ENCODE results near the gene FOSL2. TPM values are rescaled to one million over a fixed set of nuclear protein-coding genes. Genes with fewer than 3 reads are reported as not detected.

Gene FOSL2
- total RNA-seq, 3 donors from 2014 or later: 106 to 116 (median 116) TPM

- Histone ChIP-seq H3K4me1 (peaks cover 0 to 4% of the 10 kb centered on the region in 2 donors), H3K9me3 (no peaks in the 10 kb centered on the region), H3K36me3 (no peaks in the 10 kb centered on the region), H3K4me3 (no peak overlapping the region), H3K27me3 (no peaks in the 10 kb centered on the region), H3K27ac (peak overlapping the region; percentile 73 to 82)
- no peak for DNase-seq (ENCODE audit: low spot score in 2 of 2)
- intact Hi-C loops (cut with DNase I; ENCODE audit: low total_unique reads): no loop called here
- TF ChIP-seq, protein P1, sequence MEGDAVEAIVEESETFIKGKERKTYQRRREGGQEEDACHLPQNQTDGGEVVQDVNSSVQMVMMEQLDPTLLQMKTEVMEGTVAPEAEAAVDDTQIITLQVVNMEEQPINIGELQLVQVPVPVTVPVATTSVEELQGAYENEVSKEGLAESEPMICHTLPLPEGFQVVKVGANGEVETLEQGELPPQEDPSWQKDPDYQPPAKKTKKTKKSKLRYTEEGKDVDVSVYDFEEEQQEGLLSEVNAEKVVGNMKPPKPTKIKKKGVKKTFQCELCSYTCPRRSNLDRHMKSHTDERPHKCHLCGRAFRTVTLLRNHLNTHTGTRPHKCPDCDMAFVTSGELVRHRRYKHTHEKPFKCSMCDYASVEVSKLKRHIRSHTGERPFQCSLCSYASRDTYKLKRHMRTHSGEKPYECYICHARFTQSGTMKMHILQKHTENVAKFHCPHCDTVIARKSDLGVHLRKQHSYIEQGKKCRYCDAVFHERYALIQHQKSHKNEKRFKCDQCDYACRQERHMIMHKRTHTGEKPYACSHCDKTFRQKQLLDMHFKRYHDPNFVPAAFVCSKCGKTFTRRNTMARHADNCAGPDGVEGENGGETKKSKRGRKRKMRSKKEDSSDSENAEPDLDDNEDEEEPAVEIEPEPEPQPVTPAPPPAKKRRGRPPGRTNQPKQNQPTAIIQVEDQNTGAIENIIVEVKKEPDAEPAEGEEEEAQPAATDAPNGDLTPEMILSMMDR (IDR thresholded peaks at IDR 0.05): no peak
- TF ChIP-seq POLR2AphosphoS5 (IDR thresholded peaks at IDR 0.05) (no peak), POLR2A (IDR thresholded peaks at IDR 0.05) (no peak)
Measured at GRCh38 chr2:28447943-28448792, 55.5 kb downstream of the FOSL2 start.

DNA sequence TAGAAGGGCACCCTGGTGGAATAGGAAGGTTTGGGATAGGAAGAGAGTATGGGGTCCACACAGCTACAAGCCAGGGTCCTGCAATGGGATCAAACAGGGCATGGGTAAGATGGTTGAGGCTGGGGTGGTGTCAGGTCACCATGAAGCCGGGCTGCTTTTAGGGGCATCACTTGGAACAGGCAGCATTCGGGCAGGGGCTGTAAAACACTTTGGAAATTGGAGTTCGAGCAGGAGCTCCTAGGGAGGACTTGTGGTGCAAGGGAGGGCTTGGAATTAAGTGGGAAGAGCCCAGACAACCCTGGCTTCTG lies 56.1 kb downstream of the FOSL2 start:
- no peak for TF ChIP-seq POLR2A (IDR thresholded peaks at IDR 0.05)
- TF ChIP-seq, protein P1 (IDR thresholded peaks at IDR 0.05): no peak
- no peak for TF ChIP-seq POLR2AphosphoS5 (IDR thresholded peaks at IDR 0.05)
- intact Hi-C loops (cut with DNase I; ENCODE audit: low total_unique reads): no loop called here
- Histone ChIP-seq H3K4me1 (peaks cover 4% of the 10 kb centered on the region in 2 donors), H3K27me3 (no peaks in the 10 kb centered on the region), H3K9me3 (no peaks in the 10 kb centered on the region), H3K4me3 (no peak overlapping the region), H3K27ac (peak overlapping the region; percentile 73 to 82), H3K36me3 (no peaks in the 10 kb centered on the region)
- no peak for DNase-seq (ENCODE audit: low spot score in 2 of 2)

- intact Hi-C loops (cut with DNase I; ENCODE audit: low total_unique reads): no loop called here
- peaks cover 4% of the 10 kb centered on the region in 2 donors for H3K4me1 ChIP-seq
- H3K27me3 ChIP-seq: no peaks in the 10 kb centered on the region
- H3K27ac ChIP-seq: peak overlapping the region in 1 of 2 donors; percentile 82
- no peak overlapping the region for H3K4me3 ChIP-seq
- H3K9me3 ChIP-seq: no peaks in the 10 kb centered on the region
- no peaks in the 10 kb centered on the region for H3K36me3 ChIP-seq
- DNase-seq (ENCODE audit: low spot score in 2 of 2): no peak
- TF ChIP-seq POLR2AphosphoS5 (IDR thresholded peaks at IDR 0.05): no peak
- TF ChIP-seq POLR2A (IDR thresholded peaks at IDR 0.05): no peak
- TF ChIP-seq, protein P1 (IDR thresholded peaks at IDR 0.05): no peak
Measured at GRCh38 chr2:28449126-28449487, 56.4 kb downstream of the FOSL2 start.

GRCh38 chr2:28449488-28450395 lies 57.1 kb downstream of the FOSL2 start:
- no peak overlapping the region for H3K27ac ChIP-seq
- H3K4me3 ChIP-seq: no peak overlapping the region
- H3K36me3 ChIP-seq: no peaks in the 10 kb centered on the region
- no peaks in the 10 kb centered on the region for H3K27me3 ChIP-seq
- no peak for DNase-seq (ENCODE audit: low spot score in 2 of 2)
- intact Hi-C loops (cut with DNase I; ENCODE audit: low total_unique reads): no loop called here
- no peak for TF ChIP-seq POLR2A (IDR thresholded peaks at IDR 0.05)
- TF ChIP-seq POLR2AphosphoS5 (IDR thresholded peaks at IDR 0.05): no peak
- TF ChIP-seq, protein P1 (IDR thresholded peaks at IDR 0.05): no peak
- H3K9me3 ChIP-seq: no peaks in the 10 kb centered on the region
- peaks cover 4% of the 10 kb centered on the region in 2 donors for H3K4me1 ChIP-seq

Data from breast epithelium (tissue), 4 donors.